Stimulated activated CD8-positive, alpha-beta memory T cell treated with anti-CD3 and anti-CD28 coated beads, Interleukin-4, amount 100 ng/mL, for 1 hour (primary cell): Measurements from ENCODE around the gene CFAP65.

Experiments used
- DNase-seq, 2 donors: peaks; one replicate each; pipeline ENCODE4 v3.0.0-alpha.2; 2020; ENCODE audit warnings: low read depth in 2 of 2, low spot score in 1 of 2

Gene CFAP65

GRCh38 chr2:219060821-219061791, 19.8 kb upstream of the CFAP65 start, which contains the start of gene IHH:
TSS of gene IHH (minus strand) at chr2:219060921. CDS start at chr2:219060467, 454 bp downstream.
- DNase-seq: no peak

- no peak for DNase-seq
These were observed 18.7 kb upstream of the CFAP65 start for GRCh38 chr2:219059725-219060682.

- DNase-seq: no peak
These were observed 18.0 kb upstream of the CFAP65 start for GRCh38 chr2:219059375-219059724.

GRCh38 chr2:219058541-219059374, 17.4 kb upstream of the CFAP65 start:
- no peak for DNase-seq

GRCh38 chr2:219057709-219058540, 16.6 kb upstream of the CFAP65 start:
- peak; percentile 42 to 57 for DNase-seq

- no peak for DNase-seq
These were observed 15.8 kb upstream of the CFAP65 start for GRCh38 chr2:219056896-219057708.

GRCh38 chr2:219056176-219056895, 15.0 kb upstream of the CFAP65 start:
- no peak for DNase-seq

GRCh38 chr2:219054956-219055903, 13.9 kb upstream of the CFAP65 start:
- no peak for DNase-seq

- DNase-seq: no peak
These were observed 8.0 kb upstream of the CFAP65 start for GRCh38 chr2:219049282-219049681.

- DNase-seq: no peak
These were observed 4.7 kb upstream of the CFAP65 start for GRCh38 chr2:219045937-219046550.

- no peak for DNase-seq
These were observed 1.4 kb upstream of the CFAP65 start for GRCh38 chr2:219042750-219043149.

- DNase-seq: no peak
These were observed 841 bp upstream of the CFAP65 start for GRCh38 chr2:219042157-219042556.

- no peak for DNase-seq
These were observed 2.7 kb downstream of the CFAP65 start for GRCh38 chr2:219038600-219038999.

GRCh38 chr2:219037783-219038499, 3.4 kb downstream of the CFAP65 start:
- no peak for DNase-seq

GRCh38 chr2:219035942-219036341, 5.4 kb downstream of the CFAP65 start:
- no peak for DNase-seq

GRCh38 chr2:219034823-219035222, 6.5 kb downstream of the CFAP65 start:
- DNase-seq: no peak
